ENCODE measurements around the gene XPO4.
"Not testable (repeated sequence)": the region's sequence is repeated elsewhere in the genome, so short reads cannot be mapped to it uniquely, and the experiment has no call there.

XPO4 gene

DNA sequence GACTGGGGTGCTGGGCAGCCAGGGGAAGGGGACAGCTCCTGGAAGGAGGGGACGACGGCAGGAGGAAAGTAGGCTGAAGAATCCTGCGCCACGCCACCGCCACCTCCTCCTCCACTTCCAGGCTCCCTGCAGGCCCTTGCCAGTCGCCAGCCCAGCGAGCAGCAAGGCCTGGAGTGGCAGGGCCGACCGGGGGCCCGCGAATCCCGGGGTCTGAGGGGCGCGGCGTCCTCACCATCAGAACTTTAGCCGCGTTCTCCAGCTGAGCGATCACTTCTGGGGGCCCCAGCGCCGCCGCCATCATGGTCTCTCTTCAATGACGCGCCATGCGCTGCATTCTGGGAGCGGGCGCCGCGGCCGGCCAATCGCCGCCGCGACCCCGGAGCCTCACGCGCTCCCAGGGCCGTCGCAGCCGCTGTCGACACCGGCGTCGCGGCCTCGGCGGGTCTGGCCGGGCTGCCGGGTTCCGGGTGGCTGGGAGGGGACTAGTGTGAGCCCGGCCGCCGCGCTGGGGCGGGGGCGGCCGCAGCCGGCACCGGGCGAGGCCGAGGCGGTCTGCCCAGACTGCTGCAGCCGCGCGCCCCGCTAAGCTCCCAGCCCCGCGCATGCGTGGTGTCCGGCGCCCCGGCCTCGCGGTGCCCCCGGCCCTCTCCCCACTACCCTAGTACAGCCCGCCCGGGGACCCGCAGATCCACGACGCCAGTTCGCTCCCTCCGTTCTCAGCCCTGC, at the start of gene XPO4:
XPO4 (minus strand) TSS at position 309 of the 726 bp plus-strand sequence; CDS start at position 301, 8 bp downstream.
- DNase-seq (ENCODE audit: low spot score): peak; percentile 92

GRCh38 chr13:20948001-20948400, 45.5 kb upstream of the XPO4 start:
- DNase-seq (ENCODE audit: low spot score): not testable (repeated sequence)

DNA sequence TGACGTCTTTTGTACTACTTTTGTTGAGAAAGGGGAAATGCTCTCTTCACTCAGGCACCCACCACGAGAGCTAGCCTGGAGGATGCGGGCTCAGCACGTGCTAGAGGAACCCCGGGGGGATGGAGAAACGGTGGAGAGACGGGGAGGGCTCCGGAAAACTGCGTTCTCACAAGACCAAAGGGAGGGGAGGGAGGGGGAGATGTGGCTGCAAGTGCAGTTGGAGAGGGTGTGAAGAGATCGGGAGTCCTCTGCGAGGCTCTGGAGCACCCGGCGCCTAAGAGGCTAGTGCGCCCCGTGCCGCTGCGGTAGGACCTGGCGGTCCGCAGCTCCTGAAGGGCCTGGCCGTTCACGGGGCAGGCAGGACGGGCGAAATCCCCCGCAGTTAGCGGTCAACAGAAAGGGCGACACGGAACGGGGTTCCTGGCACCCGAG, 43.4 kb upstream of the XPO4 start:
- DNase-seq (ENCODE audit: low spot score): no peak

GRCh38 chr13:20942938-20943559, 40.5 kb upstream of the XPO4 start:
- DNase-seq (ENCODE audit: low spot score): no peak

DNA sequence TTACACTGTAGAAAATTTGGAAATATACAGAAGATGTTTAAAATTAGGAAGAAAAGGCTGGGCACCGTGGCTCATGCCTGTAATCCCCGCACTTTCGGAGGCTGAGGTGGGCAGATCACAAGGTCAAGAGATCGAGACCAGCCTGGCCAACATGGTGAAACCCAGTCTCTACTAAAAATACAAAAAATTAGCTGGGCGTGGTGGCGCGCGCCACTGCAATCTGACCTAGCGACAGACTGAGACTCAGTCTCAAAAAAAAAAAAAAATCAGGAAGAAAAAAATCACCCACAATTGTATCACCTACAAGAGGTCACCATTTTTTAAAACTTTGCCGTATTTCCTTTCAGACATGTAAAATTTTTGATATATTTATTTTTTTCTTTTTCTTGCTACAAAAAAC, 38.0 kb upstream of the XPO4 start:
- DNase-seq (ENCODE audit: low spot score): not testable (repeated sequence)

- DNase-seq (ENCODE audit: low spot score): no peak
Observed at GRCh38 chr13:20940083-20940482, 37.5 kb upstream of the XPO4 start.

GRCh38 chr13:20939662-20940061, 37.1 kb upstream of the XPO4 start:
- no peak for DNase-seq (ENCODE audit: low spot score)

GRCh38 chr13:20938302-20938701, 35.8 kb upstream of the XPO4 start:
- no peak for DNase-seq (ENCODE audit: low spot score)

DNA sequence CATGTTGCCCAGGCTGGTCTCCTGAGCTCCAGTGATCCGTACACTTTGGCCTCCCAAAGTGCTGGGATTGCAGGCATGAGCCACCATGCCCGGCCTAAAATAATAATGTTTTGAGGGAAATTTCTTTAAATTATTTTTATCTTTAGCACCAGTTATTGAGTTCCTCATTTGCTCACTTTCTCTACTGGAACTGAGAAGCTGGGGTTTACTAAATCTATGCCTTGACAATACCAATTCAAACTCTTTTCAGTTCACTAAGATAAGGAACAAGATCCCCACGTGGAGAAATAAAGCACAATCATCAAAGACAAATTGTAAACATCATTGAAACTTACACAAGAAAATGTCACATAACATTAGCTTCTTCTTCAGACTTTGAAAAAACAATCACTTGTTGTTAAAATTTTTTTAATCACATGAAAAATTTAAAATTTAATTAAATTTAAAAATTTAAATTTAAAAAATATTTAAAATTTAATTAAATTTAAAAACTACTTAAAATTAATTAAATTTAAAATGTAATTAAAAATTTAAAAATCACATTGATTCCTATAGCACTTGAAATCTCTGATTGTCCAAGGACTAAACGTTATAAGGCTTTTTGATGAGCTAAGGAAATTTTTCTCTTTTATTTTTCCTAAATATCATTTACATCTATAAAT, 25.2 kb upstream of the XPO4 start:
- no peak for DNase-seq (ENCODE audit: low spot score)

- DNase-seq (ENCODE audit: low spot score): not testable (repeated sequence)
Observed at GRCh38 chr13:20925395-20925790, 22.8 kb upstream of the XPO4 start.

DNA sequence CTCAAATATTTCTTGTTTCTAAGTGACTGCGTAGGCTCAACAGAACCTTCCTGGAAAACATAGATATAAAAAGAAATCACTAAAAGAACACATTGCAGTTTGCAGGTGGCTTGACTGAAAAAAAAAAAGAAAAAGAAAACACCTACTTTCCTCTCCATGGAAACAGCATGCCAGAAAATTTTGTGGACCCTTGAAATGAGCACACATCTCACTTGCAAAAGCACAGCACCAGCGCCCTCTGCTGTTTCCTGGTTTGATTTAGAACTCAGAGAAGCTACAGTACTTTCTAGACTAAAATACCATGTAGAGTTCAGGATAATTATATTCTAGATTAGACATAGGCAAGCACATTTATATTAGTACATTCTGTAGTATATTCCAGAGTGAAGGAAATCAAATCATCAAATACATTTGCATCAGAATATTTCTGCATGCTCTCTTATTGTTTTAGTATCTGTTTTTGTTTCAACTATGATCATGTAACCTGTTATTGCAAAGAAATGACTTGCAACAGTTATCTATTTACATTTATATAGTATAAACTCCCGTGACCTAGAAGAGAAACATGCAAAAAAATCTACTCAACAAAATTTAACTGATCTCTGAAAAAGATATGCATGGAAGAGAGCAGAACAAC, 22.3 kb upstream of the XPO4 start:
- DNase-seq (ENCODE audit: low spot score): no peak

DNA sequence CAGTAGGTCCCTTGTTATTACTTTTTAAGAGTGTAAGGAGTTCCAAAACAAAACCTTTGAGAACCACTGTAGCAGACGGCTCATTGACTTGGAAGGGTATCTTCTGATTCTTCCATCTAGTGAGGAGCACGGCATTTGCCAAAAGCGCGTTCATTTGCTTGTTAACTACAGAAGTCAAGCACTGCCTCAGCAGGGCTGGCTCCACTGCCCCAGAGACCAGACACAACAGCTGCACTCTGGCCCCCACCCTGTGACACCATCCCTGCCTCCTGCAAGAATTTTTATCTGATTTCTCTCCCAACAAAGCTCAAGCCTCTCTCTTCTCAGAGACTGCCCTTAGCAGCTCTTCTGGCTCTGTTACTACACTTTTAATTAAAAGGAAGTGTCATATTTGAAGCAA, 20.7 kb upstream of the XPO4 start:
- no peak for DNase-seq (ENCODE audit: low spot score)

GRCh38 chr13:20921572-20921971, 19.0 kb upstream of the XPO4 start:
- no peak for DNase-seq (ENCODE audit: low spot score)

DNA sequence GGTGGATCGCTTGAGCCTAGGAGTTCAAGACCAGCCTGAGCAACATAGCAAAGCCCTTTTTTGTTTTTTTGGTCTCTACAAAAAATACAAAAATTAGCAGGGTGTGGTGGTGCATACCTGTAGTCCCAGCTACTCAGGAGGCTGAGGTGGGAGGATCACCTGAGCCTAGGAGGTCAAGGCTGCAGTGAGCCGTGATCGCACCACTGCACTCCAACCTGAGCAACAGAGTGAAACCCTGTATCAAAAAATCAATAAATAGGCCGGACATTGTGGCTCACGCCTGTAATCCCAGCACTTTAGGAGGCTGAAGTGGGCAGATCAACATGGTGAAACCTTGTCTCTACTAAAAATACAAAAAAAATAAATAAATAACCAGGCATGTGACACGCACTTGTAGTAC, 13.1 kb upstream of the XPO4 start:
- not testable (repeated sequence) for DNase-seq (ENCODE audit: low spot score)

DNA sequence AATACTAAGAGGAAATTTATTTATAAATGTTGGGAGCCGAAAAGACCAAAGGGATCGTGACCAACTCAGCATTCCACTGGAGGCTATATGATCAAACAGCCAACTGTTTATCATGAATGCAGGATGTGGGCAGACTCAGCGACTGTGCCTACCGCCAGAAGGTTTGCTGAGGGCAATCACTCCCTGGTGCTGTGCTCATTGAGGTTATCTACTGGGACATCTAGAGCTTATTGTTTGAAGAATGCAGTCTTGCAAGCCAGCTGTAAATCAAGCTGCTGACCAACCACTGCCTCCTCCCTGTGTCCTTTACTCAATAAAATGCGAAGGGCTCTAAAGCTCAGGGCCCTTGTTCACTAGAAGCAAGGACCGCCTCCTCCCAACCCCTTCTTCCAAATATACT, 8.5 kb upstream of the XPO4 start:
- no peak for DNase-seq (ENCODE audit: low spot score)

- DNase-seq (ENCODE audit: low spot score): no peak
Observed at GRCh38 chr13:20908714-20909497, 6.4 kb upstream of the XPO4 start.

GRCh38 chr13:20904908-20905307, 2.4 kb upstream of the XPO4 start:
- DNase-seq (ENCODE audit: low spot score): no peak

GRCh38 chr13:20903164-20903475, 574 bp upstream of the XPO4 start:
- no peak for DNase-seq (ENCODE audit: low spot score)

DNA sequence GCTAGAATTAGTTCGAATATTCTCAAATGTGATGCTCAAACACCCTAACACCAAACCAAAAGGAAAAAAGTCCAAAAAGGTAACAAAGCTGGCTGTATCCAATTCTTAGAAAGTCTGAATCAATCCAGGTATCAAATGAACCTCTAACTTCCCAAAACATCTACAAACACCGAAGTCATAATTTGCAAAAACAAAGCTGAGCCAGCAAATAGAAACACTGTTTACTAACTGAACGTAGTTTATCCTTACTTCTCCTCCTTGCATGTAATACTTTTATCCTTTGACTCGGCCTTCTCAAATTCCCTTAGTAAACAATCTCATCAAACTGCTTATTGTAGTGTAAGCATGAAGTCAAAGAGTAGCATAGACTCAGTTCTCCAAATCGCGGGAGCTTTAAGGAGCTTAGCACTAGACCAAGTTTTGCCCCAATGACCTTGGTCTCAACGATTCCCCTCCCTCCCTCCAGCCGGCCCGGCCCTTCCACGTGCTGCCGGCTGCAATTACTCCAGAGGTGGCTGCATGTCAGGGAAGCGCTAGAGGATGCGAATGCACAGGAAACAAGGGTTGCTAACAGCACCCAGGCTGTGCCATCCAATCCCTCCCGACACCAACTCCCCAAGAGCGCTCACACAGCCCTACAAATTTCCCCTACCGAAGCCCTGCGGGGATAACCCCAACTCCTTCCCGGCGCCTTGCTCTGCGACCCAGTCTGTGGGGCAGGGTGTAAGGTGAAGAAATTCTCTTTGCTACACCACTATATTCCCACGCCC, 693 bp downstream of the XPO4 start:
- DNase-seq (ENCODE audit: low spot score): no peak

GRCh38 chr13:20894245-20894644, 8.3 kb downstream of the XPO4 start:
- no peak for DNase-seq (ENCODE audit: low spot score)

DNA sequence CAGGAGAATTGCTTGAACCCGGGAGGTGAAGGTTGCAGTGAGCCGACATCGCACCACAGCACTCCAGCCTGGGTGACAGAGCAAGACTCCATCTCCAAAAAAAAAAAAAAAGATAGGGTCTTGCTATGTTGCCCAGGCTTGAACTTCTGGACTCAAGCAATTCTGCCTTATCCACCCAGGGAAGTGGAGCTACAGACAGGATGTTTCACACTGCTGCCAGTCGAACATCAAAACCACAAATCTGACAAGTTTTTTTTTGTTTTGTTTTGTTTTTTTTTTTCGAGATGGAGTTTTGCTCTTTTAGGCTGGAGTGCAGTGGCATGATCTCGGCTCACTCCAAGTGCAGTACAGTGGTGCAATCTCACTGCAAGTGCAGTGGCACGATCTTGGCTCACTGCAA, 10.8 kb downstream of the XPO4 start:
- no peak for DNase-seq (ENCODE audit: low spot score)

Data from left forelimb (tissue), 1 donor.